Stimulated activated naive CD8-positive, alpha-beta T cell treated with anti-CD3 and anti-CD28 coated beads, Interleukin-15, amount 100 ng/mL, for 72 hours (primary cell): ENCODE measurements around the gene IGF2R.

ENCODE experiments used
- ATAC-seq: fragments of 150-1000 bp; cut with Tn5 transposase; 2 replicates; pipeline ENCODE4 v1.10.0; 2021; ENCODE audit warnings: mild to moderate bottlenecking, moderate library complexity
- DNase-seq, 2 donors: peaks; one replicate each; pipeline ENCODE4 v3.0.0; 2021 to 2022
- H3K27ac Mint-ChIP-seq, 2 donors: one replicate each; pipeline ENCODE4 v1.8.0; 2022; ENCODE audit warnings: mild to moderate bottlenecking in 2 of 2, mixed read lengths in 2 of 2, moderate library complexity in 2 of 2
- H3K27me3 Mint-ChIP-seq: one replicate; pipeline ENCODE4 v1.8.0; 2022; ENCODE audit warnings: mixed read lengths
- H3K4me1 Mint-ChIP-seq: one replicate; pipeline ENCODE4 v1.8.0; 2022; ENCODE audit warnings: mild to moderate bottlenecking, mixed read lengths
- H3K4me3 Mint-ChIP-seq, 2 donors: one replicate each; pipeline ENCODE4 v1.8.0; 2022; ENCODE audit warnings: mild to moderate bottlenecking in 2 of 2, mixed read lengths in 2 of 2, moderate library complexity in 1 of 2
- H3K9me3 Mint-ChIP-seq, 2 donors: one replicate each; pipeline ENCODE4 v1.8.0; 2022; ENCODE audit warnings: mixed read lengths in 2 of 2

IGF2R gene

GRCh38 chr6:160010067-160010466 lies 41.2 kb downstream of the IGF2R start:
- DNase-seq (no peak), ATAC-seq (no peak)
- H3K27me3 Mint-ChIP-seq = no peaks in the 10 kb centered on the region
- H3K4me1 Mint-ChIP-seq = peaks cover 60% of the 10 kb centered on the region
- H3K4me3 Mint-ChIP-seq = no peak overlapping the region
- no peak overlapping the region for H3K27ac Mint-ChIP-seq
- no peaks in the 10 kb centered on the region for H3K9me3 Mint-ChIP-seq

DNA sequence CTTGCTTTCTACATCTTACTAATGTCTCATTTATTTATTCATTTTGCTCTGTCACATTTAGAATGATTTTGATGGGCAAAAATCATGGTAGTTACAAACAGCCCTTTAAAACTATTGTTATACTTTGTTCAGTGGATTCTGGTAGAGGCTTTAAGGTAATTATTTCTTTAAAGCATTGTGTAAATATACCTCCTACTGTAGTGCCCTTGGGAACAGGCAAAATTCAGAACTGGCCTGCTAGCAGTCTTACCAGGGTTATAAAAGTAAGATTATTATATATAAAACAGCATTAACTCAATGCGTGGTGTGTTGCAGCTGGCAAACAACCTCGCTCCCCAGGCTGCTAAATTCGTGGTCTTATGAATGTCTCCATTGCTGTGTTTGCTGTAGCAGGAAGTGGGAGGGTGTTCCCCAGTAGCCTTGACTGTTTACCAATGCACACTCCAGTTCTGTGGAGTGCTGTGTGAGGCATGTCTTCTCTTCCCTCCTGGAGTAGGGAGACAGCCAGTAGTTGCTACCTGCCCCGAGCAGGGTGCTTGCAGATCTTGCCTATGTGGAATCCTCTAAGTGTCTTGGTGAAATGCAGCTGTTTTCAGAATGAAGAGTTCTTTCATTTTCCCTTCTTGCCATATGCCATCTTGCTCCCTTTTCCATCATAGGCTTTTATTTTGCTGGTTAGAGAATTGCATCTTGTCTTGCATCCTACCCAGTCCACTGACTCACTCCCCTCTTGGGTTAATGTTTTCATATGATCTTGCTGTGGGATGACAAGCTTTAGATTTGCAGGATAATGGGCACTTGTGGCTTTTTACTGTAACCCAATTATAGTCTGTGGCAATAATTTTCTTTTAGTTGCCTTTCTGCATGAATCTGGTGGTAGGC lies 45.3 kb downstream of the IGF2R start:
- Mint-ChIP-seq H3K4me1 (peaks cover 62% of the 10 kb centered on the region), H3K27me3 (no peaks in the 10 kb centered on the region), H3K9me3 (peaks cover 0 to 9% of the 10 kb centered on the region in 2 donors), H3K4me3 (peak overlapping the region; percentile 20 to 41), H3K27ac (peak overlapping the region in 1 of 2 donors; percentile 91)
- ATAC-seq = no peak
- no peak for DNase-seq

DNA sequence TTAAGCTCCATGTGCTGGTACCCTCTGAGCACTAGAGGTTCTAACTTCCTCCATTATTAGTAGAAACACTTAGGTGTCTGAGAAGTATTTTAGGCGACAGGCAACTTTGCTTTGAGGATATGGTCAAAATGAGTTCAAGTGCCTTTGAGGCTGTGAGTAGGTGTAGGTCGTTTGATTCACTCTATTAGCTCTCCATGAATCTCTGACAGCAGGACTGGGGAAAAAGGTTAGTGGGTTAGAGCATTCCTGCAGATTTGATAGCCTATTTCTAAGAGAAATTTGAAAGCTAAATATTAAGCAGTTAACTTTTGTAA lies 45.9 kb downstream of the IGF2R start:
- peak overlapping the region in 1 of 2 donors; percentile 91 for H3K27ac Mint-ChIP-seq
- DNase-seq (no peak), ATAC-seq (no peak)
- H3K4me1 Mint-ChIP-seq = peaks cover 62% of the 10 kb centered on the region
- H3K9me3 Mint-ChIP-seq = peaks cover 0 to 9% of the 10 kb centered on the region in 2 donors
- H3K4me3 Mint-ChIP-seq = peak overlapping the region in 1 of 2 donors; percentile 41
- H3K27me3 Mint-ChIP-seq = no peaks in the 10 kb centered on the region

DNA sequence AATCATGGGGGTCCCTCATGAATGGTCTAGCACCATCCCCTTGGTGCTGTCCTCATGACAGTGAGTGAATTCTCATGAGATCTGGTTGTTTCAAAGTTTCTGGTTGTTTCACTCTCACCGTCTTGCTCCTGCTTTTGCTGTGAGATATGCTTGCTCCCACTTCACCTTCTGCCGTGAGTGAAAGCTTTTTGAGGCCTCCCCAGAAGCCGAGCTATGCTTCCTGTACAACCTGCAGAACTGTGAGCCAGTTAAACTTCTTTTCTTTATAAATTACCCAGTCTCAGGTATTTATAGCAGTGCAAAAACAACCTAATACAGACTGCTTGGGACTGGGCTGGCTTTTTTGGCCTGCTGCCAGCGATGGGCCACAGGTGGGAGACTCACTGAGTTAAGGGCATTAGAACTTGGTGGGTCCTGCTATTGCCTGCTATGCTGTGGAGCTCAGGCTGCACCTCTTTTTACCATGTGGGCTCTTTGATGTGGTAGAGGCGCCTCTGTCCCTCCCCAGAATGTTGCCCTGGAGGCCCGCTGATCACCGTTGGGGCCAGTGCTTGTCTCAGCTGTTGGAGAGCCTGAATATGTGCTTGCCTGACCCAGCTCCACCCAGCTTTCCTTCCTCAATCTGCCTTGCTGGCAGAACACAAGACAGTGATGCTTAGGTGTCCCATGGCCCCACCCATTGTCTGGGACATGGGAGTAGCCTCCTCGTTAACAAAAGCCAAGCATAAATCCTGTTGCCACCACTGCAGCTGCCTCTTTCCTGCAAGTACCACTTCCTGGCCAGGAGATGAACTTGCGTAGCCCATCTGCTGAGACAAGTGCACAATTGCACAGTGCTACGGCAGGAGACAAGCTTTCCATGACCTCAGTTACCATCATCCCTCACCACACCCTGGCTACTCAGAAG lies 47.1 kb downstream of the IGF2R start:
- Mint-ChIP-seq H3K4me3 (peak overlapping the region; percentile 63 to 68), H3K27ac (peak overlapping the region; percentile 90 to 91), H3K9me3 (peaks cover 0 to 15% of the 10 kb centered on the region in 2 donors), H3K4me1 (peaks cover 62% of the 10 kb centered on the region), H3K27me3 (no peaks in the 10 kb centered on the region)
- ATAC-seq (peak; percentile 94), DNase-seq (peak; percentile 20 to 68)

DNA sequence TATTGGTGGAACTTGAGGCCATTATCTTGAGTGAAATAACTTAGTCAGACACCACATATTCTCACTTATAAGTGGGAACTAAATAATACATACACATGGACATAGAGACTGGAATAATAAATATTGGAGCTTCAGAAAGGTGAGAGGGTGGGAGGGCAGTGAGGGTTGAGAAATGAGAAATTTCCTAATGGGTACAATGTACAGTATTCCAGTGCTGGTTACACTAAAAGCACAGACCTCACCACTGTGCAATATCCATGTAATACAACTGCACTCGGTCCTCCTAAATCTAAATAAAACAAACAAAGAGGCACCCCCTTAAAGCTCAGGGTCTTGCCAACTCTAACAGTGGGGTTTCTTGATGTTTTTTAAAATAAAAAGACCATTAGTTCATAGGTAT lies 53.2 kb downstream of the IGF2R start:
- no peak overlapping the region for H3K27ac Mint-ChIP-seq
- DNase-seq (no peak), ATAC-seq (no peak)
- H3K27me3 Mint-ChIP-seq = no peaks in the 10 kb centered on the region
- H3K4me1 Mint-ChIP-seq = peaks cover 11% of the 10 kb centered on the region
- H3K4me3 Mint-ChIP-seq = no peak overlapping the region
- H3K9me3 Mint-ChIP-seq = peaks cover 0 to 15% of the 10 kb centered on the region in 2 donors

- no peaks in the 10 kb centered on the region for H3K27me3 Mint-ChIP-seq
- ATAC-seq = no peak
- no peak overlapping the region for H3K4me3 Mint-ChIP-seq
- peaks cover 13% of the 10 kb centered on the region for H3K4me1 Mint-ChIP-seq
- no peak for DNase-seq
- H3K27ac Mint-ChIP-seq = no peak overlapping the region
- peaks cover 0 to 15% of the 10 kb centered on the region in 2 donors for H3K9me3 Mint-ChIP-seq
Measured at GRCh38 chr6:160022793-160023192, 53.9 kb downstream of the IGF2R start.

DNA sequence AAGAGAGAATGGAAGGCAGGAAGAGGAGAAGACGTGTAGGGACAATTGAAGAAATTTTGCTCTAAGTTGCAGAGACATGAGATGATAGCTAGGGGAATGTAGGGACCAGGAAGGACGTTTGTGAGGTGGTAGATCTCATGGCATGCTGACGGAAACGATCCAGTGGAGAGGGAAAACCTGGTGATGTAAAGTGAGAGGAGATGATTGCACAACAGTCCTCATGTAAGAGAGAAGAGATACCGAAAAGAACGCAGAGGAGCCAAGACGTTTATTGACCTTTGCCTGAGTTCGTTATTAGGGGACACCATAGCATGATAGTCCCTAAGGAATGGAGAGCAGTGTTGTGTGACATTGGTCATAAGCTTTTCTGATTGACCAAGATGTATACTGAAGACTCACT lies 55.3 kb downstream of the IGF2R start:
- ATAC-seq = no peak

DNA sequence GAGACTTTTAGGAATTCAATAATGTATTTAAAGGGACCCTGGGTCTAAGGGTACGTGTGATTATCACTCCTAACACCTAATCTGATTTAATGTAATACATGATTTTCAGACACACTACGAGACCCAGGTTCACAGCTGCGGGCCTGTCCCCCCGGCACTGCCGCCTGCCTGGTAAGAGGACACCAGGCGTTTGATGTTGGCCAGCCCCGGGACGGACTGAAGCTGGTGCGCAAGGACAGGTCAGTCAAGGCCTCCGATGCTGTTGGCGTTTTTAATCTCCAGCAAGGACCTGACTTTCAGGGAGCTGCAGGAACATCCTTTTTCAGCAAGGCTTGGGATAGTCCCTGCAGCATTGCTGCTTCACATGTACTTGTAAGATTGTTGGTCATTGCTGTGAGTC lies 58.2 kb downstream of the IGF2R start:
- ATAC-seq = no peak
- no peaks in the 10 kb centered on the region for H3K27me3 Mint-ChIP-seq
- no peak for DNase-seq
- H3K9me3 Mint-ChIP-seq = no peaks in the 10 kb centered on the region
- no peak overlapping the region for H3K27ac Mint-ChIP-seq
- no peak overlapping the region for H3K4me3 Mint-ChIP-seq
- peaks cover 11% of the 10 kb centered on the region for H3K4me1 Mint-ChIP-seq

More for the DNA sequence above, 55.3 kb downstream of the IGF2R start:
- peaks cover 11% of the 10 kb centered on the region for H3K4me1 Mint-ChIP-seq
- DNase-seq = no peak
- H3K4me3 Mint-ChIP-seq = no peak overlapping the region
- H3K27me3 Mint-ChIP-seq = no peaks in the 10 kb centered on the region
- H3K9me3 Mint-ChIP-seq = peaks cover 0 to 5% of the 10 kb centered on the region in 2 donors
- no peak overlapping the region for H3K27ac Mint-ChIP-seq

- Mint-ChIP-seq H3K4me1 (peaks cover 11% of the 10 kb centered on the region), H3K4me3 (no peak overlapping the region), H3K27me3 (no peaks in the 10 kb centered on the region), H3K9me3 (no peaks in the 10 kb centered on the region), H3K27ac (peak overlapping the region in 1 of 2 donors; percentile 73)
- DNase-seq (no peak), ATAC-seq (no peak)
Measured at GRCh38 chr6:160027931-160028330, 59.0 kb downstream of the IGF2R start.

- Mint-ChIP-seq H3K4me1 (peaks cover 11% of the 10 kb centered on the region), H3K9me3 (no peaks in the 10 kb centered on the region), H3K4me3 (no peak overlapping the region), H3K27ac (peak overlapping the region; percentile 73 to 97), H3K27me3 (no peaks in the 10 kb centered on the region)
- ATAC-seq (peak; percentile 88), DNase-seq (peak in 1 of 2 donors; percentile 51)
Measured at GRCh38 chr6:160028487-160029275, 59.8 kb downstream of the IGF2R start.

DNA sequence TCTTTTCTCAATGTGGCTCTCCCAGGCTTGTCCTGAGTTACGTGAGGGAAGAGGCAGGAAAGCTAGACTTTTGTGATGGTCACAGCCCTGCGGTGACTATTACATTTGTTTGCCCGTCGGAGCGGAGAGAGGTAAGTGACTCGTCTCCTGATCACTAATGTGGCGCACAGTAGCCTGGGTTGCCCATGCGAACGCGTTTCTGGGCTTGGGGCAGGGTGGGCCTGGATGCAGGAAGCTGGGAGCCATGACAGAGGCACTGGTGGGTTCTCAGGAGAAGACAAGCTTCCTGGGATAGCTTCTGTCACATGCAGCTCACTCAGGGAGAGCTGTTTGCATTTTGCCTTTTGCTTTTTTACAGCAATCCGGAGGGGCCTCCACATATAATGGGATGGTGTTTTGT lies 60.6 kb downstream of the IGF2R start:
- Mint-ChIP-seq H3K9me3 (no peaks in the 10 kb centered on the region), H3K4me3 (no peak overlapping the region), H3K27ac (peak overlapping the region in 1 of 2 donors; percentile 57), H3K27me3 (no peaks in the 10 kb centered on the region), H3K4me1 (peaks cover 11% of the 10 kb centered on the region)
- ATAC-seq (no peak), DNase-seq (no peak)

DNA sequence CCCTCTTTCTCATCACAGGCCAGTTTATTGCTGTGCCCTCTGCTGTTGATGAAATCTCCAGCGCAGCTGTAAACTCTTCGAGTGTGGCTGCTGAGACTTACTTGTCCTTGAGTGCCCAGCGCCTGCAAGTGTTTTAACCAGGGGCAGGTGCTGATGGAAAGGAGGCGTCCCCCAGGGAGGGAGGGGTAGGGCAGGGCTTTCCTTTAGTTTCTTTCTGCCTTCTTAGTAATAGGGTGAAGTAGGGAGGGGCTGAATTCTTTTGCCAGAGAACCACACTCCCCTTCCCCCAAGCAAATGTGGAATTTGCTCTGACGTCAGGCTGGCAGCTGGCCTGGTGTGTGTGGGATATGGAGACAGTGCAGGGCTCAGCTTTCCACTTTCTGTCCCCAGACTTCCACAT lies 61.2 kb downstream of the IGF2R start:
- H3K4me1 Mint-ChIP-seq = peaks cover 11% of the 10 kb centered on the region
- H3K4me3 Mint-ChIP-seq = no peak overlapping the region
- DNase-seq (no peak), ATAC-seq (no peak)
- no peaks in the 10 kb centered on the region for H3K9me3 Mint-ChIP-seq
- no peaks in the 10 kb centered on the region for H3K27me3 Mint-ChIP-seq
- peak overlapping the region in 1 of 2 donors; percentile 58 for H3K27ac Mint-ChIP-seq

GRCh38 chr6:160031442-160031841 lies 62.6 kb downstream of the IGF2R start:
- peak overlapping the region in 1 of 2 donors; percentile 74 for H3K27ac Mint-ChIP-seq
- ATAC-seq (no peak), DNase-seq (no peak)
- no peak overlapping the region for H3K4me3 Mint-ChIP-seq
- peaks cover 11% of the 10 kb centered on the region for H3K4me1 Mint-ChIP-seq
- no peaks in the 10 kb centered on the region for H3K9me3 Mint-ChIP-seq
- no peaks in the 10 kb centered on the region for H3K27me3 Mint-ChIP-seq

DNA sequence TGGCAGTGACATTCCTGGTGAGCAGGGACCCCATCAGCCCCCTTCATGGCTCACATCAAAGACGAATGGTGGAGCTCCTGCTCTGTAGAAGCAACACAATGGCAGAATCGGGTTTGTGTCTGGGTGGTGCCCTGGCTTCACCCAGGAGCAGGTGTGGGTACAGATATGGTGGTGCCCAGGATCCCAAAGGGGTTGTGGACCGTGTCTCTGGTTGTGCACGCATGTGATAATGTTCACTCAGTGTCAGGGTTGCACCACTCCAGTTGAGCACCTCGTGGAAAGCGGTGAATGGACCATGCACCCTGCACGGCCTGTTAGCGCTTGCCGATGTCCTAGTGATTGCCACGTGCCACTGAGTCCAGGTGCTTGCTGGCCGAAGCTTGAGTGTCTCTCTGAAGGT lies 63.0 kb downstream of the IGF2R start:
- no peak for DNase-seq
- Mint-ChIP-seq H3K9me3 (no peaks in the 10 kb centered on the region), H3K27ac (no peak overlapping the region), H3K27me3 (no peaks in the 10 kb centered on the region), H3K4me1 (peaks cover 11% of the 10 kb centered on the region), H3K4me3 (no peak overlapping the region)
- no peak for ATAC-seq

DNA sequence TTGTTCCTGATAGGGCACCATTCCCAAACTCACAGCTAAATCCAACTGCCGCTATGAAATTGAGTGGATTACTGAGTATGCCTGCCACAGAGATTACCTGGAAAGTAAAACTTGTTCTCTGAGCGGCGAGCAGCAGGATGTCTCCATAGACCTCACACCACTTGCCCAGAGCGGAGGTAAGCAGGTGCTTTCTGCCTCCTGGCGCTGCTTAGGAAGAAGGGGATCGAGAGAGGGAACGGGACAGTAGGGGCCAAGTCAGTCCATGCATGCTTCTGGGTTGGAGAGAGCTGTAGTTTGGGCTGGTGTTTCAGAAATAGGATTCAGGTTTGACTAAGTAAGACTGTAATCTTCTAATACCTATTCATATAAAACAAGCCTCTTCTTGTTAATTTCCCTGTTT lies 63.7 kb downstream of the IGF2R start:
- no peak for ATAC-seq
- Mint-ChIP-seq H3K9me3 (no peaks in the 10 kb centered on the region), H3K27ac (no peak overlapping the region), H3K4me1 (peaks cover 11% of the 10 kb centered on the region), H3K27me3 (no peaks in the 10 kb centered on the region), H3K4me3 (no peak overlapping the region)
- no peak for DNase-seq
